Parathyroid adenoma (tissue), 2 donors: ENCODE measurements around the gene MINAR2.

Source experiments
- H2AFZ ChIP-seq: fragments of 300-600 bp; sonication (generic); one replicate; pipeline ENCODE4 v1.7.0; 2017; ENCODE audit warnings: antibody characterized with exemption, mild to moderate bottlenecking
- H3K27ac ChIP-seq: fragments of 300-600 bp; sonication (generic); one replicate; pipeline ENCODE4 v1.7.0; 2017
- H3K27me3 ChIP-seq: fragments of 300-600 bp; sonication (generic); one replicate; pipeline ENCODE4 v1.7.0; 2017; ENCODE audit warnings: low read length; ENCODE audit not compliant: control insufficient read depth, insufficient read depth
- H3K36me3 ChIP-seq: fragments of 300-600 bp; sonication (generic); one replicate; pipeline ENCODE4 v1.7.0; 2017; ENCODE audit warnings: low read length; ENCODE audit not compliant: control insufficient read depth, insufficient read depth
- H3K4me1 ChIP-seq: fragments of 300-600 bp; sonication (generic); one replicate; pipeline ENCODE4 v1.7.0; 2017; ENCODE audit warnings: control low read depth
- H3K4me2 ChIP-seq: fragments of 300-600 bp; sonication (generic); one replicate; pipeline ENCODE4 v1.7.0; 2017; ENCODE audit warnings: low read length
- H3K4me3 ChIP-seq: fragments of 300-600 bp; sonication (generic); one replicate; pipeline ENCODE4 v1.7.0; 2017; ENCODE audit warnings: low read depth, low read length
- H3K79me2 ChIP-seq: fragments of 300-600 bp; sonication (generic); one replicate; pipeline ENCODE4 v1.7.0; 2017; ENCODE audit warnings: control low read depth
- H3K9ac ChIP-seq: fragments of 300-600 bp; sonication (generic); one replicate; pipeline ENCODE4 v1.7.0; 2017; ENCODE audit warnings: mild to moderate bottlenecking
- H3K9me3 ChIP-seq: fragments of 300-600 bp; sonication (generic); one replicate; pipeline ENCODE4 v1.7.0; 2017; ENCODE audit warnings: low read length; ENCODE audit not compliant: control insufficient read depth
- CTCF ChIP-seq: fragments of 300-600 bp; sonication (generic); IDR thresholded peaks from one replicate; pipeline ENCODE4 v1.7.0; 2017; ENCODE audit warnings: antibody characterized with exemption, mild to moderate bottlenecking
- donor health status: primary hyperparathyroidism.

MINAR2 gene

GRCh38 chr5:129781594-129781993, 33.7 kb downstream of the MINAR2 start:
- Histone ChIP-seq H3K79me2 (no peaks in the 10 kb centered on the region), H3K27me3 (no peaks in the 10 kb centered on the region), H3K36me3 (no peaks in the 10 kb centered on the region), H3K9ac (no peak overlapping the region), H3K4me2 (no peak overlapping the region), H3K27ac (no peak overlapping the region), H3K4me1 (no peaks in the 10 kb centered on the region), H2AFZ (no peak overlapping the region), H3K9me3 (no peaks in the 10 kb centered on the region), H3K4me3 (no peak overlapping the region)
- TF ChIP-seq CTCF: no peak

GRCh38 chr5:129803403-129803802, 55.5 kb downstream of the MINAR2 start:
- no peak overlapping the region for H3K4me2 ChIP-seq
- H3K9me3 ChIP-seq: no peaks in the 10 kb centered on the region
- no peaks in the 10 kb centered on the region for H3K4me1 ChIP-seq
- H3K27me3 ChIP-seq: no peaks in the 10 kb centered on the region
- no peak overlapping the region for H3K9ac ChIP-seq
- no peak overlapping the region for H3K27ac ChIP-seq
- no peak overlapping the region for H3K4me3 ChIP-seq
- no peaks in the 10 kb centered on the region for H3K79me2 ChIP-seq
- H2AFZ ChIP-seq: no peak overlapping the region
- no peaks in the 10 kb centered on the region for H3K36me3 ChIP-seq
- TF ChIP-seq CTCF: no peak

- Histone ChIP-seq H3K36me3 (no peaks in the 10 kb centered on the region), H3K27me3 (no peaks in the 10 kb centered on the region), H3K4me1 (no peaks in the 10 kb centered on the region), H2AFZ (no peak overlapping the region), H3K4me3 (no peak overlapping the region), H3K27ac (no peak overlapping the region), H3K9me3 (no peaks in the 10 kb centered on the region), H3K79me2 (no peaks in the 10 kb centered on the region), H3K4me2 (no peak overlapping the region), H3K9ac (no peak overlapping the region)
- TF ChIP-seq CTCF: no peak
Observed at GRCh38 chr5:129804705-129805104, 56.8 kb downstream of the MINAR2 start.

- H3K9me3 ChIP-seq: no peaks in the 10 kb centered on the region
- no peak overlapping the region for H3K4me3 ChIP-seq
- H3K4me2 ChIP-seq: no peak overlapping the region
- no peaks in the 10 kb centered on the region for H3K27me3 ChIP-seq
- no peak for TF ChIP-seq CTCF
- no peaks in the 10 kb centered on the region for H3K36me3 ChIP-seq
- no peaks in the 10 kb centered on the region for H3K79me2 ChIP-seq
- H2AFZ ChIP-seq: no peak overlapping the region
- H3K4me1 ChIP-seq: no peaks in the 10 kb centered on the region
- no peak overlapping the region for H3K9ac ChIP-seq
- H3K27ac ChIP-seq: no peak overlapping the region
Observed at GRCh38 chr5:129807162-129807814, 59.4 kb downstream of the MINAR2 start.
